GM18499 (cell line): Measurements from ENCODE around the gene LRP1B.
"Not testable (repeated sequence)": the region's sequence is repeated elsewhere in the genome, so short reads cannot be mapped to it uniquely, and the experiment has no call there.

Source experiments
- ATAC-seq: cut with Tn5 transposase; IDR thresholded peaks from one replicate; pipeline ENCODE4 v1.9.1; 2021; ENCODE audit warnings: moderate number of reproducible peaks; ENCODE audit not compliant: insufficient read depth, unreplicated experiment

The LRP1B gene

DNA sequence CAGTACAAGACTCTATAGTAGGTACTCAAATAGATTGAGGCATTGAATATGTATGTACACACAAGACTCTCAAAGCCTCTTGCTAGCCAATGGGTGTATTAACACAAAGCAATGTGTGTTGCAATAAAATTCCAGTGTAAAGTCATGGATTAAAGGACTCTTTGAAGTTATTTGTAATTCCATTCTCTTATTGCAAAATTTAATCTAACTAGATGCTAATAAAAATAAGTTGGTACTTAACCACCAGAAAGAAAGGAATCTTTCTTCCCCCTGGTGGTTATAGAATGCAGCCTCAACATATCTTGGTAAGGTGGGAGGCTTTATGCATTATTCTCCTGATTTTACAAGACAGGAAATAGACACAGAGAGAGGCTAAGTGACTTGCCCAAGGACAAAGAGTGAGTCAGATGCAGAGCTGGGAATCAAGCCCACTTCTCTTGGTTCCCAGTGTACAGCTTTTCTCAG is 18.0 kb downstream of the LRP1B start:
- no peak for ATAC-seq

DNA sequence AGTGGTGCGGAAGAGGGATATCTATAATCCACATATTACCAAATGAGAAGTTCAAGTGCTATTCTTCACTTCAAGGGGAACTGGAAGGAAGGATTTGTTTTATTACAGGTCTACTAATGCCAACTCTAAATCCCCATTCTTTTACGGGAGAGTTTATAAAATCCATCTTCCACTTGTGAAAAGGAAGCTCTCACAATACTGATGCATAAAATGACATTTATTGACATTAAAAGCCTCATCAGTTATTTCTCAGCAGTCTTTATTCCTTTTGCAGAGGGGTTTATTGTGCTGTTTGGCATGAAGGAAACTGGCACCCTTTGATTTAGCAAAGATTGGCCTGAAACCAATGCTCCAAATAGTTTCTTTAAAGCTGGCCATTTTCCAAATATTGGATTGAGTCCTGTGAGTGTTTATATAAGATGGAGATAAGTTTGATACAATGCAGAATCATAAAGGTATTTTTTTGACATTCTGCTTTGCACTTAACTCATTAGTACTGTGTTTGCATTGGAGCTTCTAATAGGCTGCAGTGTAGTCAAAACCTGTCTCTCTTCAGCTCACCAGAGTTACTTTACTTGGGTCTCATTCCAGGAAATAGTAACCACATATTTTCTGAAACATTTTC is 26.6 kb downstream of the LRP1B start:
- no peak for ATAC-seq

DNA sequence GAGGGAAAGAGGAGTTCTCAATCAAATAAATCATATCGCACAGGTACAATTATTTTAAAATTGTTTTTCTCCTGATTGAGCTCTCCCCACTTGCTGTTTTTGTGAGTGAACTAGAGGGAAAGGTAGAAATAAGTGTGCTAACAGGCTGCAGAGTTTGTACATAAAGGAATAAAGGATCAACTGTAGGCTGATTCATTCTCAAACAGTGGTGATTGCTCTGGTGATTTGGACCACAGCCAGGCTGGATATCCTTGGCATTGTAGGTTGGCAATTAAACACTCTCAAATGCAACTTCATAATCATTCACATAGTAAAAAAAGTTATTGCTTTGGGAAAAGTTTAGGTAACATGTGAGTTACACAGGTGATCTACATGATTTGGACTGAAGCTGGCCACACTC is 29.8 kb downstream of the LRP1B start:
- no peak for ATAC-seq

DNA sequence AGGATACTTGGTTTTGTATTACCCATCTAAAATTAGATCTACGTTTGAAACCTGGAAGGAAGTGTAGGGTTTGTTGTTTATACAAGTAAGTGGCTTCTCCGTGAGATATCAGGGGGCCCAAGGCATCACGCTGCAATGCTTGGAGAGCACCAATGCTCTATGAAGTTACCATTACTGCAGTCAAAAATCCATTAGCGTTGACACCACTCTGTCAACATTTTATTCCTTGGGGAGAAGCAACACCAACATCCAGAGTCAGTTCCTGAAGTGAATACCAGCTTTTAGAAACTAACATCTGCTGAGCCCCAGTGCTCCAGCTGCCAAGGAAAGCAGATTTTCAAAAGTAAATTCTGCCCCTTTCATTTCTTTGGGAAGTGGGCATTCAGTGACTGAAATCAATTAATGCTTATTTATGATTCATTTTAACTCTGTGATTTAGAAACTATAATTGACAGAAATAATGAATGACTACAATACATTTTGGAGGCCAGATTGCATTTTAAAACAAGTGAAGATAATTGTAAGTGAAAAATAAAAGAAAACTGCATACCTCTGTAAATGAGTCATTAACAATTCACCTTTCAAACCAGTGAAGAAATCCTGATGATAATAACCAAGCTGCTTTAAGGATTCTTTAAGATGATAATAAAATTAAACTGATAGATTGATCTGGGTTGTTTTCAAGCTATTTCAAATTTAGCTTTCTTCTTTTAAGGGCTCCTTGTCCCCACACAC is 30.5 kb downstream of the LRP1B start:
- ATAC-seq: no peak

DNA sequence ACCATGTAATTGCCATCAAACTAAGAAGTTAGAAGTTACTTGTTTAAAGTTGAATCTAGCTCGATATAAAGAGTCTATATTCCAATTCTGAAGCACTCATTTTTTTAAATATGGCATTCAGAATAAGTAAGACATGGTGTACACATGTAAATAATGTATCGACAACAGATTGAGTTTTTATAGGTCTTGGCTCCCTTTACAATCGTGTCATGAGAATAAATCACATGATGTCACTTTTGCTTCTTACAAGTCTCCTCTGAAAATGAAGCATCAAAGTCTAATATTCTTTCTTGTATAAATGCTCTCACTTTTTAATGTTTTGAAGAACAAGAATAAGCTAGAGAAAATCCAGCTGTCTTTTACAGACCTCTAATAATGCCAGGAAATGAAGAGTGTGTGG is 33.1 kb downstream of the LRP1B start:
- ATAC-seq: no peak

DNA sequence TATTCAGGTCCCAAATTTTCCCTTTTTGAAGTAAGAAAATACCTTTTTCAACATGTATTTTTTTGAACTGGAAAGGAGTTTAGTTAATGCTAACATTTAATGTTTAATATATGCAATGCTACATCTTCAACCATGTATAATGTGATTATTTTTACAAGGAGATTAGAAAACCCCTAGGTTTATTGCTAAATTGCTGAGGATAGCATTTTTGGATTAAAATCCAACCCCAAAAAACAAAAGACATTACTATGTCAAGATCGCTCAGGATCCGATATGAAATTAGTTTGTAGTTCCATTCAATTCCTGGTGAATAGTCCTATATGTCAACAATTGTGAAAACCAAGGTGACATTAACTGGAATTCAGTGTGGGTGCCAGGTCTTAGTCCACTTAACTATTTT is 35.2 kb downstream of the LRP1B start:
- ATAC-seq: no peak

DNA sequence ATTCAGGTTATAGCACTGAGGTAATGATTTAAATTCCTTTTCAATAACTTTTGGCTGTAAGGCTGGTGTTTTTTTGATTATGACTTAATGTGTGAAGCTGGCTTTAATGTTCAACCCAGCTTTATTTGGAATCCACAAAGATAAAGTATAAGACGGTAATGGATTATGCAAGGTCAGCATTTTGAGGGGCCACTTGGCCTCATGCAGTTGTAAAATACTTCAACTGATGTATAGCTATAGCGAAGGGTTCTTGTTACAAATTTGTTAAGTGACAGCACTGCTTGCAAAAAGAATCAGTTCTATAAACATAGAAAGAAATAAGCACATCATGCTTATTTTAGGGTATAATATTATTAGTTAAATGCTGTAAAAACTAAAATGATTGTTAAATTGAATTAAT is 36.6 kb downstream of the LRP1B start:
- no peak for ATAC-seq

DNA sequence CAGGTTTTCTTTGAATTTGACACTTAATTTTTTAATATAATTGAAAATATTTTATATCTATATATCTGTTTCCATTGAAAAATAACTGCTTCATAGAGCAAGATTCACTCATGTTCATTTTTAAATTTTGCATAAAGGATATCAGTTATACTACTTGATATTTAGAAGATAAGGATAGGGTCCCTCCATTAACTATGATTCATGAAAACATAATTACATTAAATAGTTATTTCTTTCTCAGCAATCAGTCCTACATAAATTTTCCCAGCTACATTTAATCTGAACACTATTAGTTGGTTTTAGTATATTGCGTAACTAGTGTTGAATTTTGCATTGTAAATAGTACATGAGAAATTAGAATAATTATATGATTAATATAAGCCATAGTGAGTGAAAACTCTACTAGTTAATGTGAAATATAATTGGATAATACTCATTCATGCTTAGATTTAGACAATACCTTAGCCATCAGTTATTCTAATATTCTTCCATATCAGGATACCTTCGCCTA is 42.7 kb downstream of the LRP1B start:
- no peak for ATAC-seq

DNA sequence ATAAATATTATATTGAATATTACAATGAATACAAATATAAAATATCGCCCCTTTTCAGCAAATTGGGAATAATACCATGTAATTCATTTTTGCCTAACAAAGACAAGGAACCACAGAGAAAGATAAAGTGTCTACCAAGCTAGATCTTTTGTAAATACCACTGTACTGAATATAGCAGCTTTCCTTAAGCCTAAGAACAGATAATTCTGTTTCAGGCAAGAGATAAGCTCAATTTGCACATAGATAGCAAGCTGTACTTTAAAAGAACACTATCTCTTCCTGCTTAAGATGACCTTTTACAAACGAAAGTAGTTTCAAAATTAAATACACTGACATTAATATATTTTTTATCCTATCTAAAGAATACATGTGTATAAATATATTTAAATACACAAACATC is 43.2 kb downstream of the LRP1B start:
- not testable (repeated sequence) for ATAC-seq

DNA sequence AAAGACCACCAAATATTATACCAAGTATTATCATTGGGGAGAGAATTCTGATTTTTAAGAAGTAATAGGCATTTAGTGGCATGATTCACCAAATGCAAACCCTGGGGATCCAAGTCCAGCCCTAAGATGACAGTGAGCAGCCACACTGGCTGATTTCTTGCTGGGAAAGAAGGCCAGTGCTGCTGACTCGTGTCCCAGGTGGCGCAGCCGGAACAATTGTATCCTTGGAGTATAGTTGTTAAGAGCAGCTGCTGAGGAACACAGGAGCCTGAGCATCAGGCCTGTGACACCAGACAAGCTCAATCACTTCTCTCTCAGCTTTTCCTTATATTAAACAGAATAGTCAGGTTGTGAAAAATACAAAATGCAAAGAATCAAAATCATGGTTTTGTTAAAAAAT is 48.4 kb downstream of the LRP1B start:
- no peak for ATAC-seq

DNA sequence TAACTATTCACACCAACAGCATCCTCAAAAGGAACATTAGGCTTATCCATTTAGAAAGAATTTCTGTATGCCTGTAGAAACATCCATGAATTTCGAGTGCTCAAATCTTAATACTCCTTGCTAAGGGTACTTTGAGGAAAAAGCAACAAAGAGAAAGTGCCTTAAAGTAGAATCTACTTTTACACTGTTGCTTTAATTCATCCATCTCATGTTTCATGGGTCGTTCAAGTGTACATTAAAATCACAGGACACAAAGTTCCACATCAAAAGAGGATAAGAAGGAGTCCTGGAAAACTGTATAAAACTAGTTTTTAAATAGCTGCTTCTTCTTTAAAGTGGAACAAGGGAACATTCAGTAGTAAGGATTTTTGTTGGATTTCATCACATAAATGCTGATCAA is 54.5 kb downstream of the LRP1B start:
- ATAC-seq: no peak

DNA sequence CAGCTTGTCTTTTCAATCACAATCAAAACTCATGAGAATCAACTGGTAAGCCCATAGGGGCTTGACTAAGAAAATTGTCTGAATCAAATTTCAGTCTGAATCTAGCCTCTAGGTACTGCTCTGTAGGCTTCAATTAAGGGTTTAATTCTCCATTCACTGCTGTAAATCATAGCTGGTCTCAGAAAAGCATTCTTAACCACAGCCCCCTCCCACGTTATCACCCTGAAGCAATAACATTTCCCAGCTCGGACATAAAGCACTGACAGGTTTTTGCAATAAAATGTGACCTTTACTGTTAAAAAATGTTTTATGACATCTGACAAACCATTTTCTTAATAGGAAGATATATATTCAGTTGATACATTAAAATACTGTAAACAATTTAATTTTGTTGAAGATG is 55.0 kb downstream of the LRP1B start:
- no peak for ATAC-seq

DNA sequence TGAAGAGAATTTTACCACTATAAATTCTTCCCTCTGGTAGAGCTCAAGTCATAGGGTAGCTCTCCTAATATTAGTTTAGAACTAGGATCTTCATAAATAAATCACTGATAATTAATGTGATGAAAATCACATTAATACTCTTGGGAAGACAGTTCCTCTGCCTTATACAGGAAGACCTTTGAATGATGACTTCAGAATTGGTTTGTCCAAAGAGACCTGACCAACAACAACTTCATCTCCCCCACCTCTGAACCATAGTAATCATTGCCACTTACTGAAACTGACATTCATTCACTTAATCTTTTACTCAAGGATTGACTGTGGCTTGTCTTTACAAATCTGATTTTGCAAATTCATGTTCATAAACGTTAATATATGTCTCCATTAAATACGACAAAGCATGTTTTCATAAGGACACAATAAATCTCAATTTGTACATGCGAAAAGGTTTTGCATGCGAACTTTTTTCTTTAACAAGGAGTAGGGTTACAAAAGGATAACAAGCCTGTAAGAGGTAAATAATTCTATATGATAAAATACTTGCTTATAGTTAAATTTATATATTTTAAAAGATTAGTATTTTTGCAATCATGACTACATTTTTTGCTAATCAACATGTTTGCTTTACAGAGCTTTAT is 61.4 kb downstream of the LRP1B start:
- ATAC-seq: no peak

DNA sequence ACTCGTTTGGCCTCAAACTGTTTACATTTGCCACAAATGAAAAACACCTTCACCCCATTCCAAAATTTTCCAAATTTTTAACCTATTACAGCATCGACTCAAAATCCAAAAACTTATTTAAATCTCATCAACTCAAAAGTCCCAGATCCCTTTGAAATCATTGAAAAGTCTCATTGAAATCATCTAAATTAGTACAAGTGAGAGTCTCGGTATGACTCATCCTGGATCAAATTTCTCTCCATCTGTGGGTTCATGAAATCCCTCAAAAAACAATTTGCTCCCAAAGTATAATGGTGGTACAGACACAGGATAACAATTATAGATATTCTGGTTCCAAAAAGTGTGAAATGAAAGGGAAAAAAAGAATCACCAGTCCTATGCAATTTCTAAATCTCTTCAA is 65.1 kb downstream of the LRP1B start:
- ATAC-seq: no peak

DNA sequence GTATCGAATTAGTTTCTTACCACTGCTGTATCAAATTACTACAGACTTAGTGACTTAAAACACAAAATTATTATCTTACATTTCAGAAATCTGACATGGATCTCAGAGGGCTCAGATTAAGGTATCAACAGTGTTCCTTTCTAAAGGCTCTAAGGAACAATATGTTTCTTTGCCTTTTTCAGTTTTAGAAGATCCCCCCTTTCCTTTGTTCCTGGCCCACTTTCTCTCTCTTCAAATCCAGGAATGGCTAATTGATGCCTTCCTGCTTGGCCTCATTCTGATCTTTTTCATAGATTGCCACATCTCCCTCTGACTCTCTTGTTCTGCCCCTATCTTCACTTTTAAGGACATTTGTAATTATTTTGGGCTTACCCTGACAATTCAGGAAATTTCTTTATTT is 65.7 kb downstream of the LRP1B start:
- ATAC-seq: no peak

DNA sequence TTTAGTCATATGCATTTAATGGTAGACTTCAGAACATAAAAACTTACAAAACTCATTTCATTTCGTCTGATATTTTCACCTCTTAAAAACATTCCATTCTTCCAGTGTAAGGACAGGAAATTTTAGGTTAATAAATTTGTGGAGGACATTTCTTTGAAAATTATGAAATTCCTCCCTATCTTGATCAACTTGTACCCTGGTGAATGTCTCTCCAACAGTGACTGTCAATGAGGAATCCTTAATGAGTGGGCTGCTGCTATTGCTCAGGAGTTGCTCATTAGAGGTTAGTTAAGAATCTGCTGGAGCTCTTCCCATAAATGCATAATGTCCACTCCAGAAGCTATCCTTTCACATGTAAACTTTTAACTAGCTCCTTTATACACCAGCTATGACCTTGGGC is 69.1 kb downstream of the LRP1B start:
- ATAC-seq: no peak

DNA sequence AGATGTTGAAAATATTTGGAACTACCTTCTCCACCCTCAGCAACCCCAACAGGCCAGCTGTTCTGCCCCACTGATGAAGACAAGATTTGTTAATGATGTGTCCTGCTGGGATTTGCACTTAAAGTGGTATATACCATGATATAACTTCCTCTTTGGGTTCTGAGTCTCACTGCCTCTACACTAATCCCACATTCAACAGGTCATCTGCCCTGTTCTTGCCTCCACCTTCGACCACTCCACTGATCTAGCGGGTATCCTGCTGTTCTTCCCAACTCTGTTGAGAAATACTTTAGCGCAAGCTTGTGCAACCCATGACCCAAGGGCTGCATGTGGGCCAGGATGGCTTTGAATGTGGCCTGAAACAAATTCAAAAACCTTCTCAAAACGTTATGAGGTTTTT is 72.7 kb downstream of the LRP1B start:
- no peak for ATAC-seq

DNA sequence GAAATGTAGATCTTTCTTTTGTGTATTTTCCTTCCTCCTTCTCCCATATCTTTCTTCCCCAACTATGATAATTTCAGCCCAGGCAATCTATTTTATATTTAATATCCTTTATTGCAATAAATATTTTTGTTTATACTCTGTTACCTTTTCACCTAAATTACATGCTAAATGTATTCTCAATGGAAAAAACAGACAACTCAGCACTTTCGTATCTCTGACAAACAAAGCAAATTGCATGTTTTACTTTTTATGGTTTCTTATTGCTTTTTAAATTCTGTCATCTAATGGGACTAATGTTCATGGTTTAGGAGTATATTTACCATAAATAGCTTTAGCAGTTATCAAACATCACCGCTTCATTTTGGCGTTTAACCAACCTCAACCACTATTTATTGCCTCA is 74.0 kb downstream of the LRP1B start:
- no peak for ATAC-seq

DNA sequence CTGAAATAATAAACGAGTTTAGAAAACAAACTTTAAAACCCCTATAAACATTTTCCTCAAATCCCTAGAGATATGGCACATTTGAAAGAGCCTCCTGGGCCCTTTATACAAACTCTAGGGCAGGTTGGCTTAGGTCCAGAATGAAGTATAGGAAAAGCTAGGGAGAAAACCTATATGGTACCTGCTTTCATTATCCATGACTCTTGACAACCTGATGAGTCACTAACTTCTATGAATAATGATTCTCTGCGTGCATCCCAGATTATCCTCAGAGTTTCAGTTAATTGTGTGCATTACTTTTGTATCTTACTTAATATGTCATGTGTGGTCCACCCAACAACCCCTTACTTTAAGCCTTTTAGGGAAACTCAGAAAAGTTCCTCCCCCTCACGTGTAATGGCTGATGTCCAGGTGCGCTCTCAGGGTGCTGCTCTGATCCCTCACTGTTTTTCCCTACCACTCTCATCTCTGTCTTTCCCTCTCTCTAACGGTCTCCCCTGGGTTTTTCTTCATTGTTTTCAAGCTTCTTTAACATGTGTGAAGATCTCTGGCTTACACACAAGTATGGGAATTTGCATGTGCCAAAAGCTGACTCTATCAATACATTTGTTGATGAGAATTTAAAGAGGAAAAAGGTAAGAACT is 78.5 kb downstream of the LRP1B start:
- ATAC-seq: no peak

DNA sequence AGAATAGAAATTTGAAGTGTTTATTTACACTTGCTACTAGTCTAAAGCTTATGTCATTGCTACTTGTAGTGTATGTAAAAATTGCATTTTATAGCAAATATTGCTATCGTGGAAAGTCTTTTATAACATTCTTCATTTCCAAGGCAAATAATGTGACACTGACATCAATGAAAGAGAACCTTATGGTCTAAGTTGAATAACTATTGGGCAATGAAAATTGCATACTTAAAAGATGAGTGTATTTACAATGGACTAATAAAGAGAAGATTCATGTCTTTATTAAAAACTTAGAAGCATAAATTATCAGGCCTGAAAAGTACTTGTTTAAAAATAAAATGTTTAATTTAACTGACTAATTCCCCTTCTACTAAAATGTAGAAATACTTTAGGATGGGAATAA is 82.2 kb downstream of the LRP1B start:
- no peak for ATAC-seq

DNA sequence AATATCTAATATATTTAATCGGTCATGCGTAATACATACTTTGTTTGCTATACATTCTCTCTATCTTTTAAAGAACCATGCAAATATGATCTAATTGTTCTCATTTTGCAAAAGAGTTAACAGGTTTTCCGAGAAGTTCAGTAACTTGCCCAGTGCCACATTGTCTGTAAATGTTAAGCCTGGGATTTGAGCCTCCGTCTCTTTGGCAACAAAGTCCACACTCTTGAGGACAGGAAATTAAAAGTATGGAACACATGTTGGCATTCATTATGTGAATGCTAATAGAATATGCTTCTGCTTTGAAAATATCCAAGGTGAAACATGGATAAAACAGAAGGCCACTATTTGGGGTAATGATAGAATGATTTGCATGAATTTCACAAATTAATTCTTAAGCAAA is 85.2 kb downstream of the LRP1B start:
- ATAC-seq: no peak
